Transverse colon (tissue), 4 donors: Measurements from ENCODE around the gene ECT2L.

ENCODE experiments used
- CTCF ChIP-seq, 5 experiments: fragments of 200-600 bp in 3 of 5; fragments of 450-650 bp in 2 of 5; sonication (generic) in 3 of 5; IDR thresholded peaks; 1 replicate in 2 of 5; 2 replicates in 3 of 5; pipeline ENCODE4 v1.5.1; 2016 to 2017; ENCODE audit warnings: antibody characterized with exemption in 5 of 5, inconsistent platforms in 3 of 5, mild to moderate bottlenecking in 2 of 5, moderate library complexity in 1 of 5
- POLR2A ChIP-seq: fragments of 450-650 bp; IDR thresholded peaks from one replicate; pipeline ENCODE4 v1.6.1; 2016; ENCODE audit warnings: antibody characterized with exemption, mild to moderate bottlenecking, moderate library complexity
- POLR2AphosphoS5 ChIP-seq, 3 donors: sonication (generic); formaldehyde crosslinking; IDR thresholded peaks; one replicate each; pipeline ENCODE4 v1.6.1; 2016; ENCODE audit warnings: antibody characterized with exemption in 3 of 3

- no peak for TF ChIP-seq CTCF (IDR thresholded peaks at IDR 0.05)
- no peak for TF ChIP-seq POLR2AphosphoS5 (IDR thresholded peaks at IDR 0.05)
- no peak for TF ChIP-seq POLR2A
These were observed 72.3 kb downstream of the ECT2L start for GRCh38 chr6:138868181-138868580.
